Measurements from ENCODE around the gene CCDC63.
"Not testable (repeated sequence)": the region's sequence is repeated elsewhere in the genome, so short reads cannot be mapped to it uniquely, and the experiment has no call there.

Gene CCDC63

DNA sequence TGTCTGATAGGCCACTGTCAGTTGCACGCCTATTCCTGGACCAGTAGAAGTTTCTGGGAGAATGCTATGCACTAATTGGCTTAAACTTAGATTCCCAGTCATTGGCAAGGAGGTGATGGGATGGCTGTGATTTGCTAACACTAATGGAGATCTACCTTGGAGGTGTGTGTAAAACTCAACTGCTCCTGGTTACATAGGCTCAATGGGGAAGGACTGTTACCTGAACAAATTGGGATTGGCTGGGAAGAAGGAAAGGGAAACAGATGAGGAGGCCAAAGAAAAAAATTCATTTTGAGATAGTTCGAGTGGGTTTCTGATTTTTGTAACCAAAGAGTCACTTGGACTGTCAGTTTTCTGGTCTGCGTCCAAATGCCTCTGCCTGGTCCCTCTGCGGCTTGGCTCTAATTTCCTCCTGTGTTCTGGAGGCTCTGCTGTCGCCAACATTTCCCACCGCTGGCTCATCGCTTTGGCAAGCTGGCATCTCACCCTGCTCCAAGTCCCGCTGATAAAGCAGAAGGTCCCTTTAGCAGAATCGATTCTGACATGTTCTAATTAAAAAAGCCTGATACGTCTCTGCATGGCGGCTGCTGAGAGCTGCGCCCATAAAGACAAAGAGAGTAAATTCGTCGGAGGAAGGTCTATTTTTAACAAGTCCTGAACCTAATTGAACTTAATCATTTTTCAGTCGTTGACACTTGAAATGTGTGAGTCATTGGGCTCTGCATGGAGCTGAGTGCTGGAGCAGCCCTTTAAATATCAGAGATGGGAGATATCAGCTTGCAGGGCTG lies 2.0 kb upstream of the CCDC63 start:
- no peak for DNase-seq

- no peak for DNase-seq
These were observed 1.5 kb upstream of the CCDC63 start for GRCh38 chr12:110845339-110845682.

DNA sequence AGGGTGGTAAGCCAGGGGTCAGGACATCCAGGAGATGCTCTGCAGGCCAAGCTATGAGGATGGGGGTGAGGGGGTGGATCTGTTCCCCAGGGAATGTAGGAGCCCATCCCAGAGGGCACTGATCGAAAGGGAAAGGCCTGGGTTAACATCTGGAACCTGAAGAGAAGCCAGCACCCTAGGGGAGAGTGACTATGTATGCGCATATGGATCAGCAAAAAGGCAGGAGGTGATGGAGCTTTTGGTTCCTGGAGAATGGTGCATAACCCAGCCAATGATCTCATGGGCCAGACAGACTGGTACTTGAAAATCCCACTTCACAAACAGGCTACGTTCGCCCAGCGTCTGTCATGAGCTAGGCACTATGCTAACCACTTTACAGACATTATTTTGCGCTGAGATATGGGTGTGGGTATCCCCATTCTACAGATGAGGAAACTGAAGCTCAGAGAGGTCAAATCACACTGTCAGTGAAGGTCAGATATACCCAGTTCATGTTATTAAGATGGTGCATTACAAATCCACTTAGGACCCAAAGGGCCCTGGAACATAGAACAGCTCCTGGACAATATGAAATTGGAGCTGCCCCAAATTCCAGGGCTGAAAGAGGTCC lies 1.6 kb downstream of the CCDC63 start:
- DNase-seq = no peak

- DNase-seq = no peak
These were observed 2.4 kb downstream of the CCDC63 start for GRCh38 chr12:110849221-110849620.

DNA sequence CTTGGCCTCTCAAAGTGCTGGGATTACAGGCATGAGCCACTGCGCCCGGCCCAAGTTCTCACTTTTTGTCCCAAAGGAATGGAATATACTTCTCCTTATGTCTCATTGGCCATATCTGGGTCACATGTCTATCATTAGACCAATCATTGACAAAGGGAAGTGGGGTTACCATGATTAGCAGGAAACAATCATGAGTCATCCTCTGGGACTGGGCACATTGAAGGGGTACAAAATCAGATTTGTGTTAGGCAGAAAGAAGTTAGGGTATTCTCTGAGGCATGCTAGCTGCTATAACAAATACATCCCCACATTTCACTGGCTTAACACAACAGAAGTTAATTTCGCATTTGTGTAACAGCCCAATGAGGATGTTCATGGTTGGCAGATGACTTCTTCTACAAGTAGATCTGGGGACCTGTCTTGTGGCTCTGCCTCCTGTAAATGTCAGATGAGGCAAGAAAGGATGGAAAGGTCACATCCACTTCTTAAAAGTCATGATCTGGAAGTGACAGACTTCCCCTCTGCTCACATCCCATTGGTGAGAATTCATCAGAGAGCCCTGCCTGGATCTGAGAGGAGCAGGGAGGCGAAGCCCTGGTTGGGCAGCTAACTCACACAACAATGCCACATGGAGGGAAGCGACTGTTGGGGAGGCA lies 3.1 kb downstream of the CCDC63 start:
- no peak for DNase-seq

DNA sequence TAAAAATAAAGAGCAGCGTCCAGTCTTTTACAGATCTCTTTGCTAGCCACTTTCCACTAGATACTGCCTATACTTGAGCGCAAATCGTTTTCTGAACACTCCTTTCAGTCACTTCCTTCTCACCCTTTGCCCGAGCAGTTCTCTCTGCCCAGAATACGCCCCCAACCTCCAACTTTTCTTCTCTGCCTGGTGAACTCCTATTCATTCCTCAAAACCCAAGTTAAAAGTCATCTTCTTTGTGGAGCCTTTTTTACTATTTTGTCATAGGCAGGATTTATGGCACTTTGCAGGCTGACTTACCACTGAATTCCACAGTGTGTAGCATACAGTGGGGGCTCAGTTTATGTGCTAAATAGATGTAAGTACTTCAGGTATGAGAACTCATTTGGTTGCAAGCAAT lies 4.0 kb downstream of the CCDC63 start:
- no peak for DNase-seq

DNA sequence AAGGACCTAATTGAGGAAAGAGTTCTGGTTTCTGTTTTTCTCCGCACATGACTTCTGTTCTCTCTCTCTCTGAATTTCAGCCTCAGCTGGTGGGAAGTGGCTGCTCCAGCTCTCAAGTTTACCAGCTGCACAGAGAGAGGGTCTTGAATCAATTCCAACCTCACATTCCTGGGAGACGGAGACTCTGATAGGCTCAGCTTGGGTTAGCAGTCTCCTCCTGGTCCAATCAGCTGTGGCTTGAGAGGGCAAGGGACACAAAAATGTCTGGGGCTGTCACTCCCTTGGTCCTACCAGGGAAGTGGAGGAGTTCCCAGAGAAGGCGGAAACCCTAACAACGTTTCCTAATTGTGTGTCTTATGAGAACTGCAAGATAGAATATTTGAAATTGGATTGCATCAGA lies 7.0 kb downstream of the CCDC63 start:
- DNase-seq = no peak

GRCh38 chr12:110856542-110856941 lies 9.8 kb downstream of the CCDC63 start:
- DNase-seq = no peak

DNA sequence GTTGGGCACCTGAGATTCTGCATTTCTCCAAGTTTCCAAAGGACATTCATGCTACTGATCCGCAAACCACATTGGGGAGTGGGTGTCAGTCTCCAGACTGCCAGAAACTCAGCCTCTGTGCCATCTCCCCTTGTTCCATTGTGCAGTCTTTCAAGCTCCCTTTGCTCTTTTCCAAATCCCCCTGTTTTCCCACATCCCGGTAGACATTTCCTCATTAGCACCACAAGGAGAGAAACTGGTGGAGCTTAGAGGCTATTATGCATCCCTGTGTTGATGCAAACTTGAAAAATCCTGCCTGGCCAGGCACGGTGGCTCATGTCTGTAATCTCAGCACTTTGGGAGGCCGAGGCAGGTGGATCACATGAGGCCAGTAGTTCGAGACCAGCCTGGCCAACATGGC lies 10.7 kb downstream of the CCDC63 start:
- DNase-seq = no peak

- DNase-seq = not testable (repeated sequence)
These were observed 11.2 kb downstream of the CCDC63 start for GRCh38 chr12:110857954-110858353.

- no peak for DNase-seq
These were observed 12.1 kb downstream of the CCDC63 start for GRCh38 chr12:110858848-110859247.

GRCh38 chr12:110860833-110861296 lies 14.1 kb downstream of the CCDC63 start:
- DNase-seq = no peak

DNA sequence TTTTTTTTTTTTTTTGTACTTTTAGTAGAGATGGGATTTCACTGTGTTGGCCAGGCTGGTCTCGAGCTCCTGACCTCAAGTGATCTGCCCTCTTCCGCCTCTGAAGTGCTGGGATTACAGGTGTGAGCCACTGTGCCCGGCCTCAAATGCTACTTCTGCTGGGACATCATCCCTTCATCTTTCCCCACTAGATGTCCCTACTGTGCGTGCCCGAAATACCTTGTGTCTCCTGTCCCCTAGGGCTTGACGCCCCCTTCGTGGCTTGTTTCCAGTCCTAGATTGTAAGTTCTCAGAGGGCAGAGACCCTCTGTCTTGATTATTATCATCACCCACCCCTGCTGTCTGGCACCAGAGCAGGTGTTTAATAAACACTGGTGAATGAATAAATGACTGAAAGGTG lies 14.9 kb downstream of the CCDC63 start:
- DNase-seq = no peak

GRCh38 chr12:110862329-110862728 lies 15.5 kb downstream of the CCDC63 start:
- no peak for DNase-seq

DNA sequence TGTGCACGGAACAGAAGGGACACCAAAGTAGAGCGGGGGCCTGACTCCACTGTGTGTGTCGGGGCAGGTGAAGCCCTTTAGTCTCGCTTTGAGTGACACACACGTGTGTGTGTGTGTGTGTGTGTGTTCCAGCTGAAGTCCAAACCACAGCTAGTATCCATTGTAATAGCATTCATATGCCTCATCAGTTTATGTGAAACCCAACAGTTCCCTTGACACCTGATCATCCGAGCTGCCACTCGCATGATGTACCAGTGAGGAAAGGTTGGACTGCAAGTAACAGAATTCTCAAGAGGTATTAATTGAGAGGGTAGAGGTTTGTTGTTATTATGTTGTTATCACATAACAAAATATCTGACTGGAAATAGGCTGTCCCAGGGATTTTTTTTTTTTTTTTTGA lies 16.4 kb downstream of the CCDC63 start:
- DNase-seq = no peak

GRCh38 chr12:110865521-110865920 lies 18.7 kb downstream of the CCDC63 start:
- no peak for DNase-seq

GRCh38 chr12:110869026-110869425 lies 22.2 kb downstream of the CCDC63 start:
- no peak for DNase-seq

DNA sequence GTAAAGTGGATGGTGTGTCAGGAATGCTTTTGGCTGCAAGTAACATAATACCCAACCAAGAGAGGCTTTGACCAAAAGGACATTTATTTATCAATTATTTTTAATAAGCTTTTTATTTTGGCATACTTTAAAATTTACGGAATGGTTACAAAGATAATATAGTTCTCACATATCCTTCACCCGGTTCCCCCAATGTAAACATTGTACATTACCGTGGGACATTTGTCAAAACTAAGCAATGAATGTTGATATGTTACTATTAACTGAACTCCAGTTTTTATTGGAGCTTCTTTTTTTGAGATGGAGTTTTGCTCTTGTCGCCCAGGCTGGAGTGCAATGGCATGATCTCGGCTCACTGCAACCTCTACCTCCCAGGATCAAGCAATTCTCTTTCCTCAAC lies 23.0 kb downstream of the CCDC63 start:
- no peak for DNase-seq

GRCh38 chr12:110872100-110872499 lies 25.3 kb downstream of the CCDC63 start:
- no peak for DNase-seq

GRCh38 chr12:110874351-110874750 lies 27.6 kb downstream of the CCDC63 start:
- no peak for DNase-seq

- DNase-seq = no peak
These were observed 28.0 kb downstream of the CCDC63 start for GRCh38 chr12:110874781-110875180.

DNA sequence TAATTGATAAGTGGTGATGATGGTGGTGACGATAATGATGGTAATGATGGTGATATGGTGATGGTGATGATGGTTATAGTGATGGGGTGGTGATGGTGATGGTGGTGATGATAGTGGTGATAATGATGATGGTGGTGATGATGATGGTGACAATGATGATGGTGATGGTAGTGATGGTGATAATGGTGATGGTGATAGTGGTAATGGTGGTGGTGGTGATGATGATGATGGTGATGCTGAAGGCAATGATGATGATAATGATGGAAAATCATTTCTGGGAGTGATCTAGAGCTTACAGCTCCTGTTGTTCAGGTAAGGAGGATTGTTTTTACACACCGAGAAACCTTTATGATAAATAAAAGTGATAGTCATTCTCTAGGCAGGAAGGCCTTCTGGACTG lies 33.9 kb downstream of the CCDC63 start:
- DNase-seq = no peak

DNA sequence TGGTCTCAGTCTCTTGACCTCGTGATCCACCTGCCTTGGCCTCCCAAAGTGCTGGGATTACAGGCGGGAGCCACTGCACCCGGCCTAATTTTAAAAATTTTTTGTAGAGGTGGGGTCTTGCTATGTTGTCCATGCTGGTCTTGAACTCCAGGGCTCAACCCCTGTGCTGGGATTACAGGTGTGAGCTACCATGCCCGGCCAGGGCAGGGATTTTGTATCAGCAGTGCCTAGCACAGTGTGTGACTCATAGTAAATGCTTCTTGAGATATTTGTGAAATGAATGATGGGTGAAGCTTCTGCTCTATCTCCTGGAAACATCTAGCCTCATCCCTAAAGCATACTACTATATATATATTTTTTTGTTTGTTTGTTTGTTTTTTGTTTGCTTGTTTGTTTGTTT lies 36.5 kb downstream of the CCDC63 start:
- DNase-seq = no peak

DNA sequence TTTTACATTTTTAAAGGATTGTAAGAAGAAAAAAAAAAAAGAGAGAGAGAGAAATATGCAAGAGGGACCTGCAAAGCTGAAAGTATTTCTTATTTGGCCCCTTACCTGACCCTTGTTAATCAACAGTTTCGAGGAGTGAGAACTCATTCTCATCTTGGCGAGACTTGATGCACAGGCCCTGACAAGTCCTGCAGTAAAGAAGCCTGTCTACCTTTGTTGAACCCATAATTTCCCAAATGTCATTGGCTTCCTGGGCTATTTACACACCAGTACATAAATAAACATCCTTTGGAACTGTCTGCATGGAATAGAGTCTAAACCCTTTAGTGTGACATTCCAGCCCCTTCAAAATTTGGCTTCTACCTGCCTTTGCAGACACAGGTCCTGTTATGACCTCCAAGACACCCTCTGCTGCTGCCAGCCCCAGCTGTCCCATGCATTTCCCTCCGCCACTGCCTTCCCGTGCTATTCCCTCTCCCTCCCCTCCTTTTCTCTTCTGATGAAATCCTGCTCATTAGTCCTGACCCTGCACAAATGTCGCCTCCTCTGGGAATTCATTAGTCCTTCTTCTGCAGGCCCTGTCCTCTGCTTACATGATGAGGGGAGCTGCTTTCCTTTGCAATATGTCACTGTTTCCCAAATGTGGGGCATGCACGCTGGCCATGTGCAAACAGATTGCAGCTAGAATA lies 38.5 kb downstream of the CCDC63 start:
- no peak for DNase-seq

Measured in NCI-H1436 (cell line).